Measurements from ENCODE around the gene SMARCD2. TPM values are rescaled to one million over a fixed set of nuclear protein-coding genes. Genes with fewer than 3 reads are reported as not detected.
"Not testable (repeated sequence)": the region's sequence is repeated elsewhere in the genome, so short reads cannot be mapped to it uniquely, and the experiment has no call there.

Gene SMARCD2
- total RNA-seq, 2 donors from 2014 or later, result 95.3 to 106 TPM

DNA sequence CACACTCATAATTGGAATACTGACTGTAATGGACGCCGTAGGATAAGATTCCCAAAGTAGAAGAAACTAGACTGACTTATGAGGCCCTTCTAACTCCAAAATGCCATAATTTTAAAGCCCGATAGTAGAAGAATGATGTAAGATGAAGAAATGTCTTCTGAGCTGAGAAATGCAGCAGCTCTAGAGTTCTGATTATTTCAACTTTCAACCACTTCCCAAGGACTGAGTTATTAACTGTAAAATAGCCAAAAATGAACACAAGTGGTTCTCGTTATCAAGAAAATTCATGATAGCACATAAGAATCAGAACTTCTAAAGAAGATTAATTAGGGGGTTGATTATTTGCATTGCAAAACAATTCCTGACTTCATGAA lies 27.8 kb upstream of the SMARCD2 start:
- DNase-seq, H3K4me3 Mint-ChIP-seq: not testable (repeated sequence)

GRCh38 chr17:63869491-63870291 lies 27.2 kb upstream of the SMARCD2 start:
- H3K4me1 Mint-ChIP-seq; H3K36me3 Mint-ChIP-seq (ENCODE audit: low read depth); H3K27me3 Mint-ChIP-seq; H3K27ac Mint-ChIP-seq; ATAC-seq; H3K9me3 ChIP-seq (ENCODE audit: control insufficient read depth, low read length, poor library complexity, severe bottlenecking); DNase-seq; H3K4me3 Mint-ChIP-seq: not testable (repeated sequence)

More for the DNA sequence above, 27.8 kb upstream of the SMARCD2 start:
- not testable (repeated sequence) for ATAC-seq; H3K4me1 Mint-ChIP-seq; H3K36me3 Mint-ChIP-seq (ENCODE audit: low read depth); H3K9me3 ChIP-seq (ENCODE audit: control insufficient read depth, low read length, poor library complexity, severe bottlenecking); H3K27me3 Mint-ChIP-seq; H3K27ac Mint-ChIP-seq

DNA sequence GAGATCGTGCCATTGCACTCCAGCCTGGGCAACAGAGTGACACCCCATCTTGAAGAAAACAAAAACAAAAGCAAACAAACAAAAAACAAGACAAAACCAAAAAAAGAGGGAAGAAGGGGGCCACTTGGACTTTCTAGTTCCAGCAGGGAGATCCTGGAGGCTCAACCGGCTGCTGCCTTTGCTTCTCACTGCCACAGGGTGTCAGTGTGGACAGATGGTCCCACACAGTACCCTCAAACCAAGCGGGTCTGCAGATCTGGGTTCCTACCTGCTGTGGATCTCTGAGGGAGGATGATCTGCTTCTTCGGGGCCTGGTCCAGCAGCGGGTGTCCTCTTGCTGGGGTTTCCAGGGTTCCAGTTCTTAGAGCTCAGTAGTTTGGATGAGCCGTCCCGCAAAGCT lies 24.1 kb upstream of the SMARCD2 start:
- H3K4me3 Mint-ChIP-seq; DNase-seq; H3K27me3 Mint-ChIP-seq; H3K36me3 Mint-ChIP-seq (ENCODE audit: low read depth); ATAC-seq; H3K27ac Mint-ChIP-seq; H3K4me1 Mint-ChIP-seq; H3K9me3 ChIP-seq (ENCODE audit: control insufficient read depth, low read length, poor library complexity, severe bottlenecking): not testable (repeated sequence)

DNA sequence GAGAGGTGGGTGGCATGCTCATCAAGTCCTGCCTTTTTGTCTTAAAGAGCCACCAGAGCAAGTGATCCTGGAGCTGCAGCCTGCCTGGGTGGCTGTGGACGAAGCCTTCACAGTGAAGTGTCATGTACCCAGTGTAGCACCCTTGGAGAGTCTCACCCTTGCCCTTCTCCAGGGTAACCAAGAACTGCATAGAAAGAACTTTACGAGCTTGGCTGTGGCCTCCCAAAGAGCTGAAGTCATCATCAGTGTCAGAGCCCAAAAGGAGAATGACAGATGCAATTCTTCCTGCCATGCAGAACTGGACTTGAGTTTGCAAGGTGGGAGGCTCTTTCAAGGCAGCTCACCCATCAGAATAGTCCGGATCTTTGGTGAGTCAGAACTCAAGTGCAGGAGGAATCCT lies 16.8 kb upstream of the SMARCD2 start:
- DNase-seq (no peak), ATAC-seq (no peak)
- H3K36me3 Mint-ChIP-seq (ENCODE audit: low read depth), result no peaks in the 10 kb centered on the region
- H3K4me1 Mint-ChIP-seq, result no peaks in the 10 kb centered on the region
- no peak overlapping the region for H3K4me3 Mint-ChIP-seq
- H3K27ac Mint-ChIP-seq, result no peak overlapping the region
- peaks cover 12% of the 10 kb centered on the region for H3K27me3 Mint-ChIP-seq
- no peaks in the 10 kb centered on the region for H3K9me3 ChIP-seq (ENCODE audit: control insufficient read depth, low read length, poor library complexity, severe bottlenecking)

DNA sequence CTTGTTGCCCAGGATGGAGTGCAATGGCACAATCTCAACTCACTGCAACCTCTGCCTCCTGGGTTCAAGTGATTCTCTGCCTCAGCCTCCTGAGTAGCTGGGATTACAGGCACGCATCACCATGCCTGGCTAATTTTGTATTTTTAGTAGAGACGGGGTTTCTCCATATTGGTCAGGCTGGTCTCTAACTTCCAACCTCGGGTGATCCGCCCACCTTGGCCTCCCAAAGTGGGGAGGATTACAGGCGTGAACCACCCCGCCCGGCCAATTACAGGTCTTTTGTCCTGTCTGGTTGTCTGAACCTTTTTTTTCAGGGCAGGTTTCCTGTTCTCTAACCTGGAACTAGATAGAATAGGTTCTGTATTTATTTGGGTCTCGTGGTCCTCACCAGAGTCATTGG lies 13.9 kb upstream of the SMARCD2 start:
- not testable (repeated sequence) for H3K27ac Mint-ChIP-seq; H3K4me3 Mint-ChIP-seq; ATAC-seq; DNase-seq; H3K36me3 Mint-ChIP-seq (ENCODE audit: low read depth); H3K9me3 ChIP-seq (ENCODE audit: control insufficient read depth, low read length, poor library complexity, severe bottlenecking); H3K4me1 Mint-ChIP-seq
- H3K27me3 Mint-ChIP-seq, result peaks cover 12% of the 10 kb centered on the region

DNA sequence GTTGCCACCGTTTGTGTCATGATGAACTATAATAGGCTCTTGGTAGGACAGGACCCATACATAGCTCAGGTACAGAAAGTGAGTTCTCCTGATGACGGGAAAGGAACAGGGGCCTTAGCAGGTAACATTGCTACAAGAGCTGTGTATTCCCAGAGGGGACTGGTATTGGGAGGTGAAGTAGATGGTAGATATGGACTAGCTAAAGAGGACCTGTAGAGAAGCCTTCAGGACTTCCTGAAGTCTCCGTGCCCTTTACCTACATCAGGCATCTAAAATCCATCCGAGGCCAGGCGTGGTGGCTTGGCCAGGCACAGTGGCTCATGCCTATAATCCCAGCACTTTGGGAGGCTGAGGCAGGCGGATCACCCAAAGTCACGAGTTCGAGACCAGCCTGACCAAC lies 12.7 kb upstream of the SMARCD2 start:
- Mint-ChIP-seq H3K27ac (no peak overlapping the region), H3K4me1 (no peaks in the 10 kb centered on the region), H3K27me3 (peaks cover 3% of the 10 kb centered on the region), H3K4me3 (no peak overlapping the region), H3K36me3 (ENCODE audit: low read depth) (no peaks in the 10 kb centered on the region)
- no peak for ATAC-seq
- H3K9me3 ChIP-seq (ENCODE audit: control insufficient read depth, low read length, poor library complexity, severe bottlenecking), result no peaks in the 10 kb centered on the region
- DNase-seq, result no peak

GRCh38 chr17:63854709-63855108 lies 12.2 kb upstream of the SMARCD2 start:
- Mint-ChIP-seq H3K4me1 (peaks cover under 1% of the 10 kb centered on the region), H3K36me3 (ENCODE audit: low read depth) (no peaks in the 10 kb centered on the region), H3K27me3 (no peaks in the 10 kb centered on the region), H3K27ac (no peak overlapping the region), H3K4me3 (no peak overlapping the region)
- no peak for DNase-seq
- H3K9me3 ChIP-seq (ENCODE audit: control insufficient read depth, low read length, poor library complexity, severe bottlenecking), result no peaks in the 10 kb centered on the region
- no peak for ATAC-seq

DNA sequence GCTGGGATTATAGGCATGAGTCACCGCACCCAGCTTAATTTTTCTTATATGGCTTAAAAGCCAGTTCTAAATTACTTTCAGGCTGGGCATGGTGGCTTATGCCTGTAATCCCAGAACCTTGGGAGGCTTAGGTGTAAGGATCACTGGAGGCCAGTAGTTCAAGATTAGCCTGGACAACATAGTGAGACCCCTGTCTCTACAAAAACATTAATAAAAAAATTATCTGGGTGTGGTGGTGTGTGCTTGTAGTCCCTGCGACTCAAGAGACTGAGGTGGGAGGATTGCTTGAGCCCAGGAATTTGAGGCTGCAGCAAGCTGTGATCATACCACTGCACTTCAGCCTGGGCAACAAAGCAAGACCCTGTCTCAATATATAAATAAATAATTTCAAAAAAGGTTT lies 10.8 kb upstream of the SMARCD2 start:
- Mint-ChIP-seq H3K36me3 (ENCODE audit: low read depth) (no peaks in the 10 kb centered on the region), H3K4me3 (no peak overlapping the region), H3K27ac (no peak overlapping the region), H3K4me1 (peaks cover 6% of the 10 kb centered on the region), H3K27me3 (no peaks in the 10 kb centered on the region)
- H3K9me3 ChIP-seq (ENCODE audit: control insufficient read depth, low read length, poor library complexity, severe bottlenecking), result no peaks in the 10 kb centered on the region
- ATAC-seq (no peak), DNase-seq (no peak)

GRCh38 chr17:63850401-63850800 lies 7.9 kb upstream of the SMARCD2 start:
- no peaks in the 10 kb centered on the region for H3K9me3 ChIP-seq (ENCODE audit: control insufficient read depth, low read length, poor library complexity, severe bottlenecking)
- Mint-ChIP-seq H3K4me1 (peaks cover 14% of the 10 kb centered on the region), H3K36me3 (ENCODE audit: low read depth) (no peaks in the 10 kb centered on the region), H3K4me3 (no peak overlapping the region), H3K27ac (no peak overlapping the region), H3K27me3 (no peaks in the 10 kb centered on the region)
- no peak for DNase-seq
- ATAC-seq, result no peak

DNA sequence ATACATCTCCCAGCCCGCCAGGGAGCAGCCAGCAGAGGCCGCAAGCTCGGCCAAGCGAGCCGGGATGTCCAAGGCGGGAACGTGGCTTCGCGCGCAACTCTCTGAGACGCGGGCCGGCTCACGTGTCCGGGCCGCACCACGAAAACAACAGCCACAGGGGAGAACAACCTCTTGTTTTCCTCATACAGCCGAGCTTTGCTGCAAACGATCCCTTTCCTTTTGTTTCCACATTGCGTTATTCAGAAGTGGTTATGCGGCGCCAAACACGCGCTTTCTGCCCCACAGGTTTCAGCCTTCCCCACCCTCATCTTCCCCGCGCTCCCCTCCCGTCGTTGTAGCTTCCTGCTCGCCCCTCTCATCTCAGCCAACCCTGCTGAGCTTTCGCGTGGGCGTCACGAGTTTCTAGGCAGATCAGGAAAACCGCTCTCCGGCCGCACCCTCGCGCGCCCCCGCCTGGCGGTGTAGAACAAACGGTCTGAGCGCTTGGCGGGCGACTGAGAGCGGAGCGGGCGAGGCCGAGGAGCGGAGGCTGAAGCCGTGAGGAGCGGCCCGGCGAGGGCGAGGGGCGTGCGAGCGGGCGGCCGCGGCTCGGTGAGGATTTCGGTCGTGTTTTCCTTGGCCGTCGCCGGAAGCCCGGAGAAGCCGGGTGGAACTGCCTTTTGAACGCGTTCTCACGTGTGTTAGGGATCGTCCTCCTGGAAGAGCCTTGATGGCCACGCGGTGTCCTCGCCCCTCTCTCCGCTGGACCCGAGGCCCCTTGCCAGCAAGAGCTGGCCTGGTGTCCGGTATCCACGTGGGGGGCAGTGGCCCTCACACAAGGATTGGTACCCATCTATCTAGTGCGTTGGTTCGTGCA lies 6.6 kb upstream of the SMARCD2 start:
- Mint-ChIP-seq H3K36me3 (ENCODE audit: low read depth) (no peaks in the 10 kb centered on the region), H3K27me3 (no peaks in the 10 kb centered on the region), H3K27ac (peak overlapping the region; percentile 17), H3K4me1 (peaks cover 16% of the 10 kb centered on the region), H3K4me3 (peak overlapping the region; percentile 70)
- peak; percentile 98 for ATAC-seq
- H3K9me3 ChIP-seq (ENCODE audit: control insufficient read depth, low read length, poor library complexity, severe bottlenecking), result no peaks in the 10 kb centered on the region
- peak; percentile 88 to 96 (median 89) for DNase-seq

- Mint-ChIP-seq H3K4me3 (peak overlapping the region; percentile 80), H3K36me3 (ENCODE audit: low read depth) (no peaks in the 10 kb centered on the region), H3K4me1 (peaks cover 21% of the 10 kb centered on the region), H3K27ac (peak overlapping the region; percentile 17), H3K27me3 (no peaks in the 10 kb centered on the region)
- no peaks in the 10 kb centered on the region for H3K9me3 ChIP-seq (ENCODE audit: control insufficient read depth, low read length, poor library complexity, severe bottlenecking)
- DNase-seq, result no peak
- no peak for ATAC-seq
Observed at GRCh38 chr17:63847525-63848249, 5.2 kb upstream of the SMARCD2 start.

- Mint-ChIP-seq H3K4me3 (no peak overlapping the region), H3K27ac (no peak overlapping the region)
- DNase-seq, result no peak
Observed at GRCh38 chr17:63845509-63845908, 3.0 kb upstream of the SMARCD2 start.

More at GRCh38 chr17:63845509-63845908, 3.0 kb upstream of the SMARCD2 start:
- no peaks in the 10 kb centered on the region for H3K36me3 Mint-ChIP-seq (ENCODE audit: low read depth)
- H3K27me3 Mint-ChIP-seq, result no peaks in the 10 kb centered on the region
- no peaks in the 10 kb centered on the region for H3K9me3 ChIP-seq (ENCODE audit: control insufficient read depth, low read length, poor library complexity, severe bottlenecking)
- peaks cover 34% of the 10 kb centered on the region for H3K4me1 Mint-ChIP-seq
- ATAC-seq, result no peak

All from T-helper 17 cell (primary cell).